NCI-H2227 (cell line): ENCODE results near the gene DIO3.

ENCODE experiments used
- DNase-seq: peaks from one replicate; lab custom pipeline; 2025; ENCODE audit not compliant: unreplicated experiment; lab: John Stamatoyannopoulos, UW

The DIO3 gene

GRCh38 chr14:101595887-101596721 lies 34.8 kb downstream of the DIO3 start:
- DNase-seq: no peak

GRCh38 chr14:101596742-101597141 lies 35.4 kb downstream of the DIO3 start:
- no peak for DNase-seq

GRCh38 chr14:101598159-101598558 lies 36.9 kb downstream of the DIO3 start:
- no peak for DNase-seq

- DNase-seq: no peak
Measured at GRCh38 chr14:101598571-101599233, 37.4 kb downstream of the DIO3 start.

GRCh38 chr14:101599234-101599885 lies 38.1 kb downstream of the DIO3 start:
- DNase-seq: no peak

GRCh38 chr14:101600336-101600890 lies 39.1 kb downstream of the DIO3 start:
- no peak for DNase-seq

- DNase-seq: no peak
Measured at GRCh38 chr14:101600891-101601605, 39.8 kb downstream of the DIO3 start.

GRCh38 chr14:101601606-101602465 lies 40.5 kb downstream of the DIO3 start:
- no peak for DNase-seq

GRCh38 chr14:101602466-101602840 lies 41.2 kb downstream of the DIO3 start:
- DNase-seq: no peak

- DNase-seq: no peak
Measured at GRCh38 chr14:101603096-101603495, 41.8 kb downstream of the DIO3 start.

GRCh38 chr14:101604228-101604934 lies 43.1 kb downstream of the DIO3 start:
- no peak for DNase-seq

- no peak for DNase-seq
Measured at GRCh38 chr14:101604935-101605780, 43.9 kb downstream of the DIO3 start.

- no peak for DNase-seq
Measured at GRCh38 chr14:101605836-101606235, 44.5 kb downstream of the DIO3 start.
